HG03175 (cell line): Measurements from ENCODE around the gene AK3.
"Not testable (repeated sequence)": the region's sequence is repeated elsewhere in the genome, so short reads cannot be mapped to it uniquely, and the experiment has no call there.

Experiments used
- ATAC-seq: cut with Tn5 transposase; IDR thresholded peaks from one replicate; pipeline ENCODE4 v1.9.1; 2021; ENCODE audit warnings: mild to moderate bottlenecking, moderate library complexity; ENCODE audit not compliant: unreplicated experiment

The AK3 gene

DNA sequence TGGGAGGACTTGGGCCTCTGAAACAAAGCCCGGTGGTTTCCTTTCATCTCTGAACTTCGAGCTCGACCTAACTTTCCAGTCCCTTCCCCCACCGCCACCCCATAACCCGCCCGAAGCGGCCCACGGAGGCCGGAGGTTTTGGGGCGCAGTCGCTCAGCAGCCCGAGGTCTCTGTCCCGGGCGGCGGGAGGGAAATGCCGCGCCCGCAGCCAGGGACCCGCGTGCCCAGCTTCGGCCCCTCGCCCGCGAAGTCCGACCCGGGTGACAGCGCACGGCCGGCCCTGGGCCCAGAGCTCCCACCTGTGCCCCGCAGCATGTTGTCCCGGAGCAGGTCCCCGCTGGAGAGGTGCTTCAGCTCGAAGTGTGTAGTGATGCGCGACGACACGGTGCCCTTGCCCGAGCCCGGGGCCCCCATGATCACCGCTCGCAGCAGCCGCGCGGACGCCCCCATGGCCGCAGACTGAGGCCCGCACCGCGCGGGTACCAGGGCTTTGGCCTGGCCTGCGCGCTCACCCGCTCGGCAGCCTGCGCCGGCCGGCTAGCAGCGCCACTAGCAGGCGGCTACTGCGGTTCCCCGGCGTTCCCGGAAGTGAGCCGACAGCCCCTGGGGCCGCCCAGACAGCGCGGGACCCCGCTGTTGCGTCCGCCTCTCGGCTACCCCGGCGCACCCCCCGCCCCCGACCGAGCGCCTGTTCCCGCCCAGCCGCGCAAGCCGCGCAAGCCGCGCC, at the start of gene AK3:
AK3 (minus strand) TSS at position 565 of the 727 bp plus-strand sequence; CDS start at position 450, 115 bp downstream.
- ATAC-seq = peak; percentile 91

DNA sequence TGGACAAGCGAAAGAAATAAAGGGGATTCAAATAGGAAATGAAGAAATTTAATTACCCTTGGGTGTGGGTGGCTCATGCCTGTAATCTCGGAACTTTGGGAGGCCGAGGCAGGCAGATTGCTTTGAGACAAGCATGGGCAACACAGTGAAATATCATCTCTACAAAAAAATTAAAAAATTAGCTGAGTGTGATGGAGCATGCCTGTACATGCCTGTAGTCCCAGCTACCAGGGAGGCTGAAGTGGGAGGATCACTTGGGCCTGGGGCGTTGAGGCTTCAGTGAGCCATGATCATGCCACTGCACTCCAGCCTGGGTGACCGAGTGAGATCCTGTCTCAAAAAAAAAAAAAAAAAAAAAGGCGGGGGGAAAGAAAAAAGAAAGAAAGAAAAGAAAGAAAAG, 47.7 kb upstream of the AK3 start:
- no peak for ATAC-seq

DNA sequence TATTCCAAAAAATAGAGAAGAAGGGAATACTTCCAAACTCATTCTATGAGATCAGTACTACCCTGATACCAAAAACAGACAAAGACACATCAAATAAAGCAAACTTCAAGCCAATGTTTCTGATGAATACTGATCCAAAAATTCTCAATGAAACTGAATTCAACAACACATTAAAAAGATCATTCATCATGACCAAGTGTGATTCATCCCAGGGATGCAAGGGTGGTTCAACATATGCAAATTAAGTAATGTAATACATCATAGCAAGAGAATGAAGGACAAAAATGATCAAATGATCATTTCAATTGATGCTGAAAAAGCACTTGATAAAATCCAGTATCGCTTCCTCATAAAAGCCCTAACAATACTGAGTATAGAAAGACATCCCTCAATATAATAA, 46.9 kb upstream of the AK3 start:
- ATAC-seq = no peak

- no peak for ATAC-seq
These were observed 45.6 kb upstream of the AK3 start for GRCh38 chr9:4786599-4786998.

DNA sequence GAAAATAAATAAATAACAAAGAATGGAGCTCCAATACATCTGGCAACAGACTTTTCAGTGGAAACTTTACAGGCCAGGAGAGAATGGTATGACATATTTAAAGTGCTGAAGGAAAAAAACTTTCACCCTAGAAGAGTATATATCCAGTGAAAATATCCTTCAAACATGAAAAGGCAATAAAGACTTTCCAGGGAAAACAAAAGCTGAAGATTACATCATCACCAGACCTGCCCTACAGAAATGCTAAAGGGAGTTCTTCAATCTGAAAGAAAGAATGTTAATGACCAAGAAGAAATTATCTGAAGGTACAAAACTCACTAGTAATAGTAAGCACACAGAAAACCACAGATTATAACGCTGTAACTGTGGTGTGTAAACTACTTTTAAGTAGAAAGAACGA, 43.4 kb upstream of the AK3 start:
- ATAC-seq = no peak

GRCh38 chr9:4783191-4783590, 42.2 kb upstream of the AK3 start:
- ATAC-seq = not testable (repeated sequence)

DNA sequence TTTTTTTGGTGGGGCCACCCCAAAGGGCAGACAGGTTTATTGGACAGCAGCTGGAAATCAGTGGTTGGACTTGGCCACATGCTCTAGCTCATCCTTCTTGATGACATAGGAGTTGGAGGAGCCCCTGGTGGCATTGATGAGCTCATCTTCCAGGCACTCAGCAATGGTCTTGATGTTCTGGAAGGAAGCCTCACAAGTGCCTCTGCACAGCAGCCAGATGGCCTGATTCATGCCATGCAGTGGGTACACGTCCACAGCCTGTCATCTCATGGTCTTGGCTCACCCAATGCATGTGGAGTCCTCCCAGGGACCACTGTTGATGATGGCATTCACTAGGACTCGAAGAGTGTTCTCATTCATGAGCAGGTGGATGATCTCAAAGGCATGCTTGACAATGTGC, 40.4 kb upstream of the AK3 start:
- no peak for ATAC-seq

GRCh38 chr9:4780651-4781050, 39.6 kb upstream of the AK3 start:
- no peak for ATAC-seq

DNA sequence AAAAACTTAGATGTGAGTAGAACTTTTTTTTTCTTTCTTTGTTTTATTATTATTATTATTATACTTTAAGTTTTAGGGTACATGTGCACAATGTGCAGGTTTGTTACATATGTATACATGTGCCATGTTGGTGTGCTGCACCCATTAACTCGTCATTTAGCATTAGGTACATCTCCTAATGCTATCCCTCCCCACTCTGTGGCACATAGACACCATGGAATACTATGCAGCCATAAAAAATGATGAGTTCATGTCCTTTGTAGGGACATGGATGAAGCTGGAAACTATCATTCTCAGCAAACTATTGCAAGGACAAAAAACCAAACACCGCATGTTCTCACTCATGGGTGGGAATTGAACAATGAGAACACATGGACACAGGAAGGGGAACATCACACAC, 34.0 kb upstream of the AK3 start:
- ATAC-seq = not testable (repeated sequence)

- ATAC-seq = no peak
These were observed 33.2 kb upstream of the AK3 start for GRCh38 chr9:4774209-4774608.

- ATAC-seq = no peak
These were observed 30.8 kb upstream of the AK3 start for GRCh38 chr9:4771788-4772187.

DNA sequence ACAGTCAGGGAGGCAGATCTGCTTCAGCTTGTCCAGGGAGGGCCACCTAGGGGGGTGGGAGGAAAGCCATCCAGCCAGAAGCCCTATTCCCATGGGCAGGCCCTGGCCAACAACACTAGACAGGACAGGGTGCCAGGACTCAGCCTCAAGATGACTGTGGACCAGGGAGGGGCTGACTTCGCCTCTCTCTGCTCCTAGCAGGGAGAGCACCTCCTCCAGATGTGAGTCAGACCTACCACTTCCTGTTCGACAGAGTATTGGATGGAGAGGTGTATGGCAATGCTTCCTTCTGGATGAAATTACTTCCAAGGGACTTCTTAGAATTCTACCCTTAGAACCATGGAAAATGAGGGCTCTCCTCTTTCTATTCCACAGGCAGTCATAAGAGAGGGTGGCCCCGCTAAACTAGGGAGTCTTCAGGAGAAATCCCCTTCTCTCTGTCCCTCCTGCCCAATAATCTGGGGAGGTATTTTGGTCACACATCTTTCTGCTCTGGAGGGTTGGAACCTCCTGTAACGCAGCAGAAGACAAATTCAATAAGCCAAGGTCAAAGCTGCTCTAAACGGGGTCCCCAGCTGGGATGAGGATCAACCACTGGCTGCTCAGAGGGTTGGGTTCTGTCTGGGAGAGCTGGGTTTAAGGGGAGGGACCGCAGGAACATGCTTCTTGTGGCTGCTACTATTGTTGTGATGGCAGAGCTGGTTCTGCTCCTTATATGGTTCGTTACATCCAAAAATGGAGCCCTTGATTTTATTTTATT, 28.5 kb upstream of the AK3 start:
- no peak for ATAC-seq

DNA sequence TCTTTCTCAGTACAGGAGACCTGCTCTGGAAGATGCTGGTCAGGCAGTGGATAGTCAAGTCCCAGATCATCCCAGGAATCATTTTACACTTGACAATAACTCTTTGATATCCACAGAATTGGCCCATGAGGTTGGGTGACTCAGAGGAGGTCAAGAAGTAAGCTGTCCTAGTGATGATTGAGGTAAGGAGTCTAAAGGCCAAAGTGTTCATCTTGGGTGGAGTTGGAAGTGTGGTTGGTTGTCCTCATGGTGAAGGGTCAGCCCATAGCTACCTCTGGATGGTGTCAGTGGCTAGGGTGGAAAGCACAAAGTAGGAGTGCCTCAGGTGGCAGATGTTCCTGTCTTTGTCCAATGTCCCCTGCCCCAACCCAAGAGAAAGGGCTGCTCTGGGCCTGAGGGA, 27.7 kb upstream of the AK3 start:
- no peak for ATAC-seq

GRCh38 chr9:4764033-4764432, 23.0 kb upstream of the AK3 start:
- no peak for ATAC-seq

GRCh38 chr9:4762886-4763541, 22.0 kb upstream of the AK3 start:
- no peak for ATAC-seq

- peak; percentile 94 for ATAC-seq
These were observed 21.3 kb upstream of the AK3 start for GRCh38 chr9:4762108-4762885.

DNA sequence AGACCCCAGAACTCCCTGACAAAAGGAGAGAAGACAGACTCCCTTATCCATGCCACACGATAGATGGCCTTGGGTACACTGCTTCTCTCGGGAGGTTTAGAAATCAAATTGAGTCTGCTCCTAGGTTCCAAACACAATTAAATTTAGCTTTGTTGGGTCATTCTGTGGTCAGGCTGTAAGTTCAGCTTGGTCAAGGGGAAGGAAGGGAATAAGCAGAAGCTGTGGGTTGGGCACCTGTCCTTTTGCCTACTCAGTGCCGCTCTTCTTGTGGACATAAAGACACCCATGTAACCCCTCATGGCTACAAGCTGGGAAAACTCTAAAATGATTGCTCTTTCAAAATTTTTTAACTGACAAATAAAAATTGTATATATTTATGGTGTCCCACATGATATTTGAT, 19.1 kb upstream of the AK3 start:
- ATAC-seq = no peak

DNA sequence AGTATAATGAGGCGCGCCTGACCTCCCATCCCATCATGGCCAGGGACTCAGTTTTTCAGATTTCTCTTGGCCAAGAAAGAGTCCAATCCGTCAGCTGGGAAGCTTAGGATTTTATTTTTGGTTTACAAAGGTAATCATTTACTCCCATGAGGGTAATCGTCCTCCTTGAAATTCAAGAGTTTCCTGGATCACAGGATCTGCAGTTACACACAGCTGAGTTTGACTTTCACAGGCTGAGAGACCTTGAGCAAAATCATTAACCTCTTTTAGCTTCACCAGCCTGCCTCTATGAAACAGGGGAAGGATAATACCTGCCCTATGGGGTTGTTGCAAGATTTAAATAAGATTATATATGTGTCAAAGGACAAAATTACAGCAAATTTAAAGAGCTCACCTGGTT, 15.4 kb upstream of the AK3 start:
- no peak for ATAC-seq

DNA sequence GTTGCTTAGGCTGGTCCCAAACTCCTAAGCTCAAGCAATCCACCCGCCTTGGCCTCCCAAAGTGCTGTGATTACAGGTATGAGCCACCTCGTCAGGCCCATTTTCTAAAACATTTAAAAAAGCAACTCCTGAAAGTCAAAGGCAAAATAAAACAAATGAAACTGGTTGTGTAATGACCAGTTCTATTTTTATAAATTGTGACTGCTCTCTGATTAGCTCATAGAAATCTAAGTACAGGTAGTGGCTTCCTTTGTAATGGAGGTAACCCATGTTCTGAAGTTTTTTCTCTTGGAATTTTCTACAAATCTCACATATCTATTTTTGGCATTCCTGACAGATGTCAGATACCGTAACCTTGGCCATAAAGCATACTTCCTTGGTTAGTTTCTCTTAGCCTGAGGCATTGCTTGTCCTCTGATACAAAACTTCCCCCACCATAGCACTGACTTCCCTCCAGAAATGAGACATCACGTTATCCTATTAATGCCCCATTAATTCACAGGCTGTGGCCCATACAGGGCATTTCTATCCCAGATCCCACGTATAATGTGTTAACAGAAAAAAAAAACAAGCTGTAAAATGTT, 14.1 kb upstream of the AK3 start:
- no peak for ATAC-seq

- ATAC-seq = not testable (repeated sequence)
These were observed 13.5 kb upstream of the AK3 start for GRCh38 chr9:4754530-4754929.
